Myometrial cell (primary cell): ENCODE measurements around the gene AKT1. TPM values are rescaled to one million over a fixed set of nuclear protein-coding genes. Genes with fewer than 3 reads are reported as not detected.

ENCODE experiments used
- total RNA-seq: library from RNA; depleted of rRNA; stranded (reverse); fragments of >200 nt; gene quantifications from 2 replicates; pipeline ENCODE4 v1.2.3, GENCODE V29; 2015

AKT1 gene
- 160 and 169 TPM in 2 replicates for total RNA-seq

DNA sequence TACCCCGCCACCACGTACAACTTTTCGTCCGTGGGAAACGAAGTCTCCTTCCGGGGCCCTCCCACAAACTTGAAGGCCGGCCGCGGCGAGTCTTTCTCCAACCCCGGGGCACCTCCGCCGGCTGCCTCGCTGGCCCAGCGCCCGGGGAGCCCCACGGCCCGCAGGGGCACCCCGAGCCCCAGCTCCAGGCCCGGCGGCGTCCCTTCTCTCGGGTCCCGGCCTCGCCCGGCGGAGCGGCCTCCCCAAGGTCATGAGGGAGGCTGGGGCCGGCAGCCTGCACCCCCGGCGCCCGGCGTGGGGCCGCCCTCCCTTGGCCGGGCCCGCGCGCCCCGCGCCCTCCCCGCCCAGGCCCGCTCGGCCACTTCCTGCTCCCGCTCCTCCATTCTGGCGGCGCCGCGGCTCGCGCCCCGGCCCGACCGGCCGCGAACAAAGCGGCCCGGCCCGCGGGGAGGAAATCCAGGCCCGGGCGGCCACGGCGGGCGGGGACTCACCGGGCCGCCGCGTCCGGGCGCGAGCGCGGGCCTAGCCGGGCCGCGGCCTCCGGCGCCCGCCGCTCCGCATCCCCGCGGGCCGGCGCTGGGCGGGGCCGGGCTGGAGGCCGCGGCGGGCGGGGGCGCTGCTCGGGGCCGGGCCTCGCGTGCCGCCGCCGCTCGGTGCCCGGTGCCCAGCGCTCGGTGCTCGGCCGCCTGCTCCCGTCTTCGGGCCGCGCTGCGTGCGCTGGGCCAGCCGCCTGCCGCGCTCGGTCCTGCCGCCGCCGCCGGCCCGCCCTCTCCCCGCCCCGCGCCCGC lies at the start of gene AKT1:
Gene AKT1 (minus strand): TSS at position 756 of the 788 bp plus-strand sequence. CDS start 3,105 bp downstream, outside the sequence.

DNA sequence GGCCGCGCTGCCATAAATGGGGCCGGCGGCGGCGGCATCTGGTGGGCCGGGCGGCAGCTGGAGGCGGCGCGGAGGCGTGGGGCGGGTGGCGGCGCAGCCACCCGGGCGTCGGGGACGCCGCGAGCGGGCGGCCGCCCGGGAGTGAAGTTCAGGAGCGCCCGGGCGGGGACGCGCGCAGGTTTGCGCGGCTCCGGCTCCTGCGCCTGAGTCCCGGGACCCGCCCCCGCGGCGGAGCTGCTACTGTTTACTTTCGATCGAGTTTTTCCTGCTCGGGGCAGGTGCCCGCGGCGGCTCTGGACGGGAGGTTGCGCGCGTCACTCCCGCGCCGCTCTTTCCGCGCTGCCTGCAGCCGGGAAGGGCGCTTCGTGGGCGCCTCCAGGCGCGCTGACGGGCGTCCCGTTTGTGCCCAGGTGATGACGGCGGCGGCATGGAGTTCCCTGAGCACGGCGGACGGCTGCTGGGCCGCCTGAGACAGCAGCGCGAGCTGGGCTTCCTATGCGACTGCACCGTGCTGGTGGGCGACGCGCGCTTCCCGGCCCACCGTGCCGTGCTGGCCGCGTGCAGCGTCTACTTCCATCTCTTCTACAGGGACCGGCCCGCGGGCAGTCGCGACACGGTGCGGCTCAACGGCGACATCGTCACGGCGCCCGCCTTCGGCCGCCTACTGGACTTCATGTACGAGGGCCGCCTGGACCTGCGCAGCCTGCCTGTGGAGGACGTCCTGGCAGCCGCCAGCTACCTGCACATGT lies 5.4 kb upstream of the AKT1 start, which contains the start of gene ZBTB42:
Gene ZBTB42 (plus strand): TSS at position 331 of the 749 bp plus-strand sequence. CDS start 97 bp downstream, at position 428.

DNA sequence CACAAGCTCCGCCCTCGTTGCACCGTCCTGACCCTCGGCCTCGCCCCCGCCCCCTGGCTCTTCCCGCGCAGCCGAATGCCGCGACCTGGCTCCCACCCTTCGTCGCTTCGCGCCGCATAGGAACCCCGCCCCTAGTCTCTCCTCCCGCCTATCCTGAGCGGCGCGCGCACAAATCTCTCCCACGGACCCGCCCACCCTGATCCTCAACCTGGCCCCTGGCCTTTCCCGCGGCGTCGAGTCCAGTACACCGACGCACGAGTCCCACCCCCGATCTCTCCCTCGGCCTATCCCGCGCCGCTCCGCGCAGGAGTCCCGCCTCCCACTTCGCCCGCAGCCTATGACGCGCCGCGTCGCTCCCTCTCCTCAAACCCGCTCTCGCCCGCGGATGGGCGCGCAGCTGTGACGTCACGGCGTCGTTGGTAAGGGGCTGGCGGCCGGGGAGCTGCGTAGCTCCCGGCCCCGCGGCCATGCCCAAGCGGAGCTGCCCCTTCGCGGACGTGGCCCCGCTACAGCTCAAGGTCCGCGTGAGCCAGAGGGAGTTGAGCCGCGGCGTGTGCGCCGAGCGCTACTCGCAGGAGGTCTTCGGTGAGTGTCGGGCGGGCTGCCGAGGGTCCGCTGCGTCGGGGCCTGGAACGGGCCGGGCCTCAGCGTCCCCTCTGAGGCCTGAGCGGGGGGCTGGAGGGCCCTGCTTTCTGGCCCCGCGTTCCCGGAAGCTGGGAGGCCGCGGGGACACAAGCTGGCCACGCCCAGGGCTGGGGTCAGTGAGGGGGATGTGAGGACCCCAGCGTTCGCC lies 42.6 kb downstream of the AKT1 start, which contains the start of gene SIVA1:
Gene SIVA1 (plus strand): TSS at position 413 of the 793 bp plus-strand sequence. CDS start 55 bp downstream, at position 468.

DNA sequence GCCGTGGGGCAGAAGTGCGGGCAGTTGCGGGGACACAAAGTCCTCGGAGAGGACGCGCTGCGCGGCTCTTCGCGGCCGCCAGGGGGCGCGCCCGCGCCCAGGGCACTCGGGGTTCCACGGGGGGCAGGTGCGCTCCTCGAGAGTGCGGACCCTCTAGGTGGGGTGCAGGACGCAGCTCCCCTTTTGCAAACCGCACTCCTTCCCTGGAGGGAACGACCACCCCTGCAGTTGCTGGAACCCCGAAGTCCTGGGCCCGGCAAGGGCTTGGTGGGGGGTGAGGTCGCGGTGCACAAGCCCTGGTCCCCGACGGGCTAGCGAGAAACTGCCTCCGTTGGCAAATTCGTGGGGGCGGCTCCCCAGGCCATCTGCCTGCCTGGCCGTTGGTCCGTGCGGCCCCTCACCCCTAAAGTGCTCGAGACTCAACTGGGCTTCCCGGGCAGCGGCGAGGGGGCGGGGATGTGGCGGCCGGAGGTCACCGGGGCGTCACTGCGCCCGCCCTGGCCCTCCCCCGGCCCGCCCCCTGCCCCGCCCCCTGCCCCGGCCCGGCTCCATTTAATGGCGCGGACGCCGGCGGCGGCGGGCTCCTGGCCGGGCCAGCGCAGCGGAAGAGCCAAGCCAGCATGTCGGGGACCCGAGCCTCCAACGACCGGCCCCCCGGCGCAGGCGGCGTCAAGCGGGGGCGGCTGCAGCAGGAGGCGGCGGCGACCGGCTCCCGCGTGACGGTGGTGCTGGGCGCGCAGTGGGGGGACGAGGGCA lies 71.7 kb downstream of the AKT1 start, which contains the start of gene ADSS1:
Gene ADSS1 (plus strand): TSS at position 579 of the 756 bp plus-strand sequence. CDS start 42 bp downstream, at position 621.

Other genes with a start within 250 kb of the AKT1 start
- not detected in 2 replicates for gene C14orf180, start 216.0 kb downstream of the AKT1 start, total RNA-seq
- 0.35 TPM in 1 of 2 replicates, not detected in the other for gene TMEM179, start 191.0 kb downstream of the AKT1 start, total RNA-seq
- 50.9 and 69.5 TPM in 2 replicates for gene INF2, start 106.1 kb downstream of the AKT1 start, total RNA-seq
- gene ADSS1, start 71.5 kb downstream of the AKT1 start, total RNA-seq, result 0.35 and 0.58 TPM in 2 replicates
- 145 and 384 TPM in 2 replicates for gene SIVA1, start 42.6 kb downstream of the AKT1 start, total RNA-seq
- gene ZBTB42, start 5.4 kb upstream of the AKT1 start, total RNA-seq, result 1.6 and 2.3 TPM in 2 replicates
- gene CEP170B, start 69.5 kb upstream of the AKT1 start, total RNA-seq, result 19.6 and 21.4 TPM in 2 replicates
- not detected in 2 replicates for gene PLD4, start 129.1 kb upstream of the AKT1 start, total RNA-seq
- gene AHNAK2, start 182.6 kb upstream of the AKT1 start, total RNA-seq, result 22.5 and 26.1 TPM in 2 replicates
- gene CLBA1, start 190.0 kb upstream of the AKT1 start, total RNA-seq, result 5.2 and 8.3 TPM in 2 replicates
- gene CDCA4, start 225.3 kb upstream of the AKT1 start, total RNA-seq, result 20.5 and 22.7 TPM in 2 replicates